GM23338 (cell line): ENCODE results near the gene LRCH4. TPM values are rescaled to one million over a fixed set of nuclear protein-coding genes. Genes with fewer than 3 reads are reported as not detected.

ENCODE experiments used
- ATAC-seq: fragments of 200-7000 bp; cut with Tn5 transposase; 3 replicates; pipeline ENCODE4 v1.9.1; 2020
- DNase-seq: peaks from one replicate; pipeline ENCODE4 v3.0.0-alpha.2; 2015; ENCODE audit warnings: low spot score
- H2AFZ ChIP-seq: fragments of 200-600 bp; sonication (generic); 2 replicates; pipeline ENCODE4 v1.8.0; 2016; ENCODE audit warnings: antibody characterized with exemption, mild to moderate bottlenecking, moderate library complexity
- H3F3A ChIP-seq: fragments of 200-600 bp; sonication (generic); replicated peaks from 2 replicates; pipeline ENCODE4 v1.8.0; 2017; ENCODE audit warnings: antibody characterized with exemption, mixed run types, low read depth
- H3K27ac ChIP-seq: fragments of 200-600 bp; sonication (generic); 2 replicates; pipeline ENCODE4 v1.6.1; 2016; ENCODE audit warnings: low read depth
- H3K27me3 ChIP-seq: fragments of 200-600 bp; sonication (generic); 2 replicates; pipeline ENCODE4 v1.8.0; 2016; ENCODE audit warnings: mild to moderate bottlenecking, mixed run types, moderate library complexity; ENCODE audit not compliant: insufficient read depth
- H3K36me3 ChIP-seq: fragments of 200-600 bp; sonication (generic); 2 replicates; pipeline ENCODE4 v1.8.0; 2016; ENCODE audit warnings: mild to moderate bottlenecking; ENCODE audit not compliant: insufficient read depth
- H3K4me1 ChIP-seq: fragments of 200-600 bp; sonication (generic); 2 replicates; pipeline ENCODE4 v1.8.0; 2016; ENCODE audit warnings: mild to moderate bottlenecking, moderate library complexity; ENCODE audit not compliant: insufficient read depth
- H3K4me2 ChIP-seq: fragments of 200-600 bp; sonication (generic); 2 replicates; pipeline ENCODE4 v1.7.1; 2017; ENCODE audit warnings: mixed run types
- H3K4me3 ChIP-seq: fragments of 200-600 bp; sonication (generic); 2 replicates; pipeline ENCODE4 v1.6.1; 2016; ENCODE audit warnings: mixed run types
- H3K79me2 ChIP-seq: fragments of 200-600 bp; sonication (generic); replicated peaks from 2 replicates; pipeline ENCODE4 v1.8.0; 2017; ENCODE audit warnings: mild to moderate bottlenecking; ENCODE audit not compliant: insufficient read depth
- H3K9me2 ChIP-seq: fragments of 200-600 bp; sonication (generic); 2 replicates; pipeline ENCODE4 v1.8.0; 2017; ENCODE audit not compliant: insufficient read depth
- H4K20me1 ChIP-seq: fragments of 200-600 bp; sonication (generic); replicated peaks from 2 replicates; pipeline ENCODE4 v1.8.0; 2017; ENCODE audit warnings: mild to moderate bottlenecking; ENCODE audit not compliant: insufficient read depth
- H3K27ac Mint-ChIP-seq: 2 replicates; pipeline ENCODE4 v1.8.0; 2020; ENCODE audit warnings: inconsistent platforms, mild to moderate bottlenecking, moderate library complexity, mixed read lengths
- H3K27me3 Mint-ChIP-seq: 3 replicates; pipeline ENCODE4 v1.8.0; 2022; ENCODE audit warnings: low read depth, mild to moderate bottlenecking, moderate library complexity, mixed read lengths, inconsistent platforms; ENCODE audit not compliant: insufficient read depth, poor library complexity
- H3K36me3 Mint-ChIP-seq: 3 replicates; pipeline ENCODE4 v1.8.0; 2021; ENCODE audit warnings: low read depth, mild to moderate bottlenecking, inconsistent platforms, moderate library complexity, mixed read lengths
- H3K4me1 Mint-ChIP-seq: 3 replicates; pipeline ENCODE4 v1.8.0; 2020; ENCODE audit warnings: mild to moderate bottlenecking, inconsistent platforms, mixed read lengths
- H3K4me3 Mint-ChIP-seq: 3 replicates; pipeline ENCODE4 v1.8.0; 2021; ENCODE audit warnings: moderate library complexity, mild to moderate bottlenecking, inconsistent platforms, mixed read lengths
- H3K9me3 Mint-ChIP-seq: 3 replicates; pipeline ENCODE4 v1.8.0; 2020; ENCODE audit warnings: moderate library complexity, mild to moderate bottlenecking, inconsistent platforms, mixed read lengths
- CREB1 ChIP-seq: fragments of 250-450 bp; sonication (Bioruptor Pico); IDR thresholded peaks from 2 replicates; pipeline ENCODE4 v1.5.0; 2020; ENCODE audit warnings: low read depth, mild to moderate bottlenecking, moderate library complexity
- CTCF ChIP-seq, 2 experiments: fragments of 200-600 bp in 1 of 2; sonication (generic) in 1 of 2; conservative IDR thresholded peaks; 2 replicates each; pipeline versions ENCODE4 v1.5.1 to v1.6.1; 2016 to 2017; ENCODE audit warnings: antibody characterized with exemption in 2 of 2, low read depth in 2 of 2, mild to moderate bottlenecking in 2 of 2, moderate library complexity in 1 of 2
- ETS1 ChIP-seq: IDR thresholded peaks from 2 replicates; pipeline ENCODE4 v1.6.1; 2016; ENCODE audit warnings: antibody characterized with exemption
- EZH2 ChIP-seq: fragments of 200-600 bp; sonication (generic); IDR thresholded peaks from one replicate; pipeline ENCODE4 v1.8.0; 2017; ENCODE audit warnings: antibody characterized with exemption, mild to moderate bottlenecking, low read depth; ENCODE audit not compliant: unreplicated experiment
- EZH2phosphoT487 ChIP-seq: fragments of 200-600 bp; sonication (generic); IDR thresholded peaks from one replicate; pipeline ENCODE4 v1.8.1; 2018; ENCODE audit warnings: antibody characterized with exemption; ENCODE audit not compliant: unreplicated experiment
- JUNB ChIP-seq: IDR thresholded peaks from one replicate; pipeline ENCODE4 v1.6.1; 2016; ENCODE audit warnings: antibody characterized with exemption; ENCODE audit not compliant: unreplicated experiment
- NANOG ChIP-seq: IDR thresholded peaks from 2 replicates; pipeline ENCODE4 v1.6.1; 2016; ENCODE audit warnings: antibody characterized with exemption, borderline replicate concordance
- POLR2AphosphoS5 ChIP-seq: IDR thresholded peaks from 2 replicates; pipeline ENCODE4 v1.6.1; 2016; ENCODE audit warnings: antibody characterized with exemption, low read depth
- REST ChIP-seq: IDR thresholded peaks from one replicate; pipeline ENCODE4 v1.6.1; 2018; ENCODE audit warnings: antibody characterized with exemption; ENCODE audit not compliant: unreplicated experiment
- STAT1 ChIP-seq: IDR thresholded peaks from one replicate; pipeline ENCODE4 v1.6.1; 2016; ENCODE audit warnings: antibody characterized with exemption; ENCODE audit not compliant: unreplicated experiment
- ZNF114 ChIP-seq: fragments of 250-450 bp; sonication (Bioruptor Pico); IDR thresholded peaks from 2 replicates; pipeline ENCODE4 v1.5.0; 2020; ENCODE audit warnings: mild to moderate bottlenecking, moderate library complexity
- ZNF331 ChIP-seq: fragments of 250-450 bp; sonication (Bioruptor Pico); IDR thresholded peaks from 2 replicates; pipeline ENCODE4 v1.5.0; 2020; ENCODE audit warnings: low read depth, mild to moderate bottlenecking, moderate library complexity
- ZNF462 ChIP-seq: fragments of 250-450 bp; sonication (Bioruptor Pico); IDR thresholded peaks from 2 replicates; pipeline ENCODE4 v1.5.0; 2020; ENCODE audit warnings: mild to moderate bottlenecking, moderate library complexity
- polyA plus RNA-seq: library from polyadenylated mRNA; unstranded; fragments of >200 nt; fragmentation: Nextera tagmentation; extraction: Ambion mirVana; gene quantifications from 2 replicates; pipeline ENCODE4 v1.2.1, GENCODE V29; 2016
- total RNA-seq: library from RNA; depleted of rRNA; stranded (reverse); fragments of >200 nt; shearing (Covaris generic); gene quantifications from 2 replicates; pipeline ENCODE4 v1.2.3, GENCODE V29; 2014

LRCH4 gene
- total and polyA plus RNA-seq, 2 experiments from 2014 or later: 21.4 to 51.0 TPM

GRCh38 chr7:100582041-100582579 lies 3.8 kb downstream of the LRCH4 start:
- Mint-ChIP-seq H3K27me3 (peaks cover 23% of the 10 kb centered on the region), H3K27ac (no peak overlapping the region), H3K4me3 (no peak overlapping the region; the same call in 2 of the 3 replicates), H3K4me1 (peaks cover 23% of the 10 kb centered on the region), H3K36me3 (no peaks in the 10 kb centered on the region; the same call in 1 of the 3 replicates), H3K9me3 (no peaks in the 10 kb centered on the region)
- Histone ChIP-seq H3K27ac (no peak overlapping the region), H3F3A (peaks cover 20% of the 10 kb centered on the region), H3K79me2 (peaks cover 21% of the 10 kb centered on the region), H3K4me3 (no peak overlapping the region), H3K36me3 (0 out of 2 replicates have a peak, but pooled peaks cover 4% of the 10 kb centered on the region), H3K27me3 (no peaks in the 10 kb centered on the region), H3K9me2 (no peaks in the 10 kb centered on the region), H3K4me2 (no peak overlapping the region), H3K4me1 (peaks cover 17% of the 10 kb centered on the region), H2AFZ (no peak overlapping the region), H4K20me1 (peaks cover 8% of the 10 kb centered on the region; the same call in 1 of the 2 replicates)
- no peak for TF ChIP-seq STAT1
- TF ChIP-seq ZNF331 (CRISPR knock-in tag): no peak
- no peak for TF ChIP-seq POLR2AphosphoS5
- TF ChIP-seq JUNB: no peak
- TF ChIP-seq REST: no peak
- no peak for TF ChIP-seq CREB1
- TF ChIP-seq NANOG: no peak
- no peak for TF ChIP-seq EZH2
- no peak for TF ChIP-seq CTCF (conservative IDR thresholded peaks at IDR 0.05; ENCODE audit: low read depth in 2 of 2)
- no peak for TF ChIP-seq EZH2phosphoT487
- TF ChIP-seq ZNF114 (CRISPR knock-in tag): no peak
- TF ChIP-seq ETS1: no peak
- TF ChIP-seq ZNF462: no peak
- DNase-seq: no peak
- ATAC-seq: no peak
